ENCODE measurements around the gene RTN4IP1.
"Not testable (repeated sequence)": the region's sequence is repeated elsewhere in the genome, so short reads cannot be mapped to it uniquely, and the experiment has no call there.

RTN4IP1 gene

GRCh38 chr6:106627760-106628159 lies 1.5 kb downstream of the RTN4IP1 start:
- DNase-seq (ENCODE audit: low read depth) = not testable (repeated sequence)

GRCh38 chr6:106626485-106626884 lies 2.8 kb downstream of the RTN4IP1 start:
- DNase-seq (ENCODE audit: low read depth) = no peak

GRCh38 chr6:106623039-106623438 lies 6.3 kb downstream of the RTN4IP1 start:
- DNase-seq (ENCODE audit: low read depth) = no peak

- no peak for DNase-seq (ENCODE audit: low read depth)
Measured at GRCh38 chr6:106622412-106622811, 6.9 kb downstream of the RTN4IP1 start.

- DNase-seq (ENCODE audit: low read depth) = peak; percentile 36
Measured at GRCh38 chr6:106620931-106621672, 8.2 kb downstream of the RTN4IP1 start.

- DNase-seq (ENCODE audit: low read depth) = no peak
Measured at GRCh38 chr6:106619223-106619622, 10.1 kb downstream of the RTN4IP1 start.

- no peak for DNase-seq (ENCODE audit: low read depth)
Measured at GRCh38 chr6:106618324-106618723, 11.0 kb downstream of the RTN4IP1 start.

- no peak for DNase-seq (ENCODE audit: low read depth)
Measured at GRCh38 chr6:106617857-106618256, 11.4 kb downstream of the RTN4IP1 start.

- no peak for DNase-seq (ENCODE audit: low read depth)
Measured at GRCh38 chr6:106617302-106617701, 12.0 kb downstream of the RTN4IP1 start.

GRCh38 chr6:106614592-106615257 lies 14.6 kb downstream of the RTN4IP1 start:
- DNase-seq (ENCODE audit: low read depth) = no peak

GRCh38 chr6:106614166-106614565 lies 15.1 kb downstream of the RTN4IP1 start:
- DNase-seq (ENCODE audit: low read depth) = no peak

- no peak for DNase-seq (ENCODE audit: low read depth)
Measured at GRCh38 chr6:106613590-106613989, 15.7 kb downstream of the RTN4IP1 start.

GRCh38 chr6:106612671-106613416 lies 16.5 kb downstream of the RTN4IP1 start:
- DNase-seq (ENCODE audit: low read depth) = no peak

- DNase-seq (ENCODE audit: low read depth) = no peak
Measured at GRCh38 chr6:106611030-106611429, 18.3 kb downstream of the RTN4IP1 start.

GRCh38 chr6:106609699-106610098 lies 19.6 kb downstream of the RTN4IP1 start:
- no peak for DNase-seq (ENCODE audit: low read depth)

GRCh38 chr6:106608080-106608668 lies 21.1 kb downstream of the RTN4IP1 start:
- no peak for DNase-seq (ENCODE audit: low read depth)

- no peak for DNase-seq (ENCODE audit: low read depth)
Measured at GRCh38 chr6:106600329-106600728, 29.0 kb downstream of the RTN4IP1 start.

- DNase-seq (ENCODE audit: low read depth) = no peak
Measured at GRCh38 chr6:106599440-106599839, 29.9 kb downstream of the RTN4IP1 start.

- peak; percentile 18 for DNase-seq (ENCODE audit: low read depth)
Measured at GRCh38 chr6:106591111-106591825, 38.0 kb downstream of the RTN4IP1 start.

GRCh38 chr6:106588937-106589336 lies 40.4 kb downstream of the RTN4IP1 start:
- not testable (repeated sequence) for DNase-seq (ENCODE audit: low read depth)

GRCh38 chr6:106586815-106587415 lies 42.4 kb downstream of the RTN4IP1 start:
- DNase-seq (ENCODE audit: low read depth) = no peak

Data from fibroblast of the conjunctiva (primary cell).